Central memory CD4-positive, alpha-beta T cell (primary cell): ENCODE measurements around the gene ARL9.

ENCODE experiments used
- DNase-seq: peaks from one replicate; pipeline ENCODE4 v3.0.0; 2022

Gene ARL9

DNA sequence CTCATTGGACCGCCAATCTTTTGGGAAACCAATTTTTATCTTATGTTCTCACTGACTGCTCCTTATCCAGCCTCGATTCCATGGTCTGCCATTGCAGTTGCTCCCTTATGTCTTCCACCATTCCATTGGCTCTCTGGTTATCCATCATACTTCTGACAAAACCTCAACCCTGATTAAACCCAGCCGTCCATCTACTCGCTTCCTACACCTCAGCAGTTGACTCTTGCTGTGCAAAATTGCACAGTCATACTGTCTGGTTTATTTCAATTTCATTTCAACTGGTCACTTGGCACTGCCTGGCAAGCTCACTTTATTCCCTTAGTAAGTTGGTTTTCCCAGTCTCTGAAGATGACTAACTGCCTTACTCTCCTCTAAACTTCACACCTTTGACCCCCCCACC, 26.2 kb downstream of the ARL9 start:
- DNase-seq = no peak

- no peak for DNase-seq
These were observed 26.6 kb downstream of the ARL9 start for GRCh38 chr4:56532239-56532638.

GRCh38 chr4:56535915-56536314, 30.3 kb downstream of the ARL9 start:
- no peak for DNase-seq

DNA sequence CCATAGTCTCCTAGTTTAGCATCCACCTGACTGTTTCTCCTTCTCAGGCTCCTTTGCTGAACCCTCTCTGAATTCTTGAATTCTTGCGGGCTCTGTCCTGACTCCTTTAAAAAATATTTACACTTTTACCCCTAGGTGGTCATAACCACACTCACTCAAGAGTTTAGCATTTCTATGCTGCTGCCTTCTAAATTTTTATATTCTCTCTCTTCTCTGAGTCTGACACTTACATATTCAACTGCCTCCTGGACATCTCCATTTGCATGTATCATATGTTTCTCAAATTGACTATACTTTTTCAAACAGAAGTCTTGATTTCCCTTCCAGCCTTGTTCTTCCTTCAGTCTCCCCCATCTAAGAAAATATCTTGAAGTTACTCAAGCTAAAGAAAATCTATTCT, 31.6 kb downstream of the ARL9 start:
- no peak for DNase-seq

GRCh38 chr4:56540826-56541225, 35.2 kb downstream of the ARL9 start:
- DNase-seq = no peak

GRCh38 chr4:56544573-56545131, 39.1 kb downstream of the ARL9 start:
- peak; percentile 74 for DNase-seq

- DNase-seq = no peak
These were observed 45.1 kb downstream of the ARL9 start for GRCh38 chr4:56550642-56551041.

GRCh38 chr4:56551516-56551915, 45.9 kb downstream of the ARL9 start:
- no peak for DNase-seq

- DNase-seq = no peak
These were observed 46.7 kb downstream of the ARL9 start for GRCh38 chr4:56552273-56552672.

- DNase-seq = no peak
These were observed 64.5 kb downstream of the ARL9 start for GRCh38 chr4:56570041-56570440.
